ENCODE results near the gene ADAD2.

ADAD2 gene

DNA sequence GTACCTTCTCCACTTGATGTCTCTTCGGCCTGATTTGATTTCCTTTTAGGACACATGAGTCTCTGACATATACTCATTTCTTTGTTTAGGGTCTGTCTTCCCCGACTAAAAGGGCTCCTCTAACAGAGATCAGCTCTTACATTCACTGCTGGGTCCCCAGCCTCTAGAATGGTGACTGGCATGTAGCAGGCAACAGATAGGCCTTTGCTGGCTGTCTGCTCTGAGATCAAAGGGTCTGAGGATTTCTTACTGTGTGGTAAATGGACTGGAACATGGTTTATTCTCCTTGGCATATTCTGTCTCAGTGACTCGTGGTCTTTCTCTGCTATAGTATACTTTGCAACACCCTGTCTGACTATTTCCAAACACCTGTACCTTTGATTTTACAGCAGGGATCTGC, 29.2 kb upstream of the ADAD2 start:
- CTCF ChIA-PET = interaction anchor here (1.2 kb wide), 1 partner anchor 12 kb away, joined by 3 read pairs; no protein-coding TSS in a partner anchor
- 63% methylated on average over 3 of the region's 3 CpGs for WGBS (ENCODE audit: insufficient coverage)

DNA sequence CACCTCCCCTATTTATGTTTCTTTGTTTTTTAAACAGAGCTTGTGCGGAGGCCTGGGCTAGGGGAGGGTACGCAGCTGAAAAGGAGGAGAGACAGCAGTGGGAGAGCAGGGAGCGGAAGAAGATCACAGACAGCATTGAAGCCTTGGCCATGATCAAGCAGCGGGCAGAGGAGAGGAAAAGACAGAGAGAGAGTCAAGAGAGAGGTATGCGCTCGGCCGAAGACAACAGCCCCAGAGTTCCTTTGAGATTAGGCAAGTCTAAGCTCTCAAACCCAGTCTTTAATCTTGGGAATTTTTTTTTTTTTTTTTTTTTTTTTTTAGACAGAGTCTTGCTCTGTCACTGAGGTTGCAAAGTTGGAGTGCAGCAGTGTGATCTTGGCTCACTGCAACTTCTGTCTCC, 25.2 kb upstream of the ADAD2 start:
- CTCF ChIA-PET = interaction anchor here (1.1 kb wide), 1 partner anchor 209 kb away, joined by 3 read pairs; no protein-coding TSS in a partner anchor

More for the DNA sequence above, 29.2 kb upstream of the ADAD2 start:
- no peaks in the 10 kb centered on the region for H3K4me1 ChIP-seq (ENCODE audit: control extremely low read depth in 1 of 4, control insufficient read depth in 4 of 4, insufficient read depth in 4 of 4, low read length in 3 of 4)
- H3K27me3 ChIP-seq (replicated peaks in 2 of 5; ENCODE audit: control insufficient read depth in 4 of 5, insufficient read depth in 5 of 5, low read length in 4 of 5) = peaks cover 4 to 67% (median 19%) of the 10 kb centered on the region in 5 experiments
- DNase-seq = no peak
- no peaks in the 10 kb centered on the region for H3K36me3 ChIP-seq (ENCODE audit: control insufficient read depth in 4 of 4, insufficient read depth in 4 of 4, low read length in 3 of 4)
- no peak overlapping the region for H3K27ac ChIP-seq (ENCODE audit: insufficient read depth in 1 of 2, low read depth in 1 of 2, low read length in 2 of 2, poor library complexity in 1 of 2, severe bottlenecking in 2 of 2)
- H3K9me3 ChIP-seq (ENCODE audit: control extremely low read depth in 1 of 5, control insufficient read depth in 4 of 5, insufficient read depth in 2 of 5, low read depth in 1 of 5, low read length in 4 of 5) = no peaks in the 10 kb centered on the region
- POLR2A ChIA-PET = interaction anchor here (0.8 kb wide), 1 partner anchor 10 kb away, joined by 3 read pairs; no protein-coding TSS in a partner anchor
- H3K4me3 ChIP-seq (ENCODE audit: control insufficient read depth in 1 of 7, extremely low read depth in 1 of 7, insufficient read depth in 4 of 7, low read depth in 2 of 7, low read length in 6 of 7) = no peak overlapping the region

DNA sequence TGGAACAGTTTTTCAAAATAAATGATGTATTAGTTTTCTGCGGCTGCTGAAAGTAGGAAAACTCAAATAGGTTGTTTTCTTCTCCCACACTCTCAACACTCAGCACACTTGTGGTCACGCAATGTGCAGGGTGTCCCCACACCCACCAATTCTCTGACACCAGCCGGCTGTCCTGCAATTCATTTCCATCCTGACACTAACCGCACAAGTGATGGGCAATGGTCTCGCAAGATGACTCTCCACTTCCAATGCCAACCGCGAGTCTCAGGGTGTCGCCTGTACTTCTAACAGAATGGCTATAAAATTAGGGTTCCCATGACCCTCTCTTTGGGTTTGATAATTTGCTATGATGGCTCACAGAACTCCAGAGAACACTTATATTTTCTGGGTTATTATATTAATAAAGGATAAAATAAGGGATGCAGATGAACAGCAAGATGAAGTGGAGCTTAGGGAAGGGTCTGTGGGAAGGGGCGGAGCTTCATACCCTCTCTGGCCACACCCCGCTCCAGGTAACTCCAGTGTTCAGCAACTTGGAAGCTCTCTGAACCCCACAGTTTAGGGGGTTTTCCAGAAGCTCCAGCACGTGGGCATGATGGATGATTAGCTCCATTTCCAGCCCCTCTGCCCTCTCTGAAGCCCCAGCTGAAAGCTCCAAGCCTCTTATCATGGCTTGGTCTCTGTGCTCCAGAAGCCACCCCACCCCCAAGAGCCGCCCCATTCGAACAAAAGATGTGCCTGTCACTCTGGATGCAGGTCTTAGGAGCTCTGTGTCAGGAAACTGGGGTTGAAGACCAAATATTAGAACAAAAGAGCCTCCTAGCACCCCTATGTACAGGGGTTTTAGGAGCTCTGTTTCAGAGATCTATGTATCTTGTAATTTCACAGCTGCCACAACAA, 23.9 kb upstream of the ADAD2 start:
- ChIA-PET CTCF (interaction anchor here (1.1 to 1.3 kb wide), 3 partner anchors 11 to 211 kb away, joined by 3 to 6 read pairs (median 3); no protein-coding TSS in a partner anchor), POLR2A (no interaction called here)
- Histone ChIP-seq H3K4me3 (ENCODE audit: control insufficient read depth in 1 of 7, extremely low read depth in 1 of 7, insufficient read depth in 4 of 7, low read depth in 2 of 7, low read length in 6 of 7) (no peak overlapping the region), H3K27me3 (replicated peaks in 2 of 5; ENCODE audit: control insufficient read depth in 4 of 5, insufficient read depth in 5 of 5, low read length in 4 of 5) (peaks cover 4 to 41% (median 13%) of the 10 kb centered on the region in 5 experiments), H3K9me3 (ENCODE audit: control extremely low read depth in 1 of 5, control insufficient read depth in 4 of 5, insufficient read depth in 2 of 5, low read depth in 1 of 5, low read length in 4 of 5) (no peaks in the 10 kb centered on the region), H3K27ac (ENCODE audit: insufficient read depth in 1 of 2, low read depth in 1 of 2, low read length in 2 of 2, poor library complexity in 1 of 2, severe bottlenecking in 2 of 2) (no peak overlapping the region), H3K36me3 (ENCODE audit: control insufficient read depth in 4 of 4, insufficient read depth in 4 of 4, low read length in 3 of 4) (no peaks in the 10 kb centered on the region), H3K4me1 (ENCODE audit: control extremely low read depth in 1 of 4, control insufficient read depth in 4 of 4, insufficient read depth in 4 of 4, low read length in 3 of 4) (no peaks in the 10 kb centered on the region)
- WGBS (ENCODE audit: insufficient coverage) = 88% methylated on average over 12 of the region's 13 CpGs
- no peak for DNase-seq

More for the DNA sequence above, 25.2 kb upstream of the ADAD2 start:
- WGBS (ENCODE audit: insufficient coverage) = 89% methylated on average over 3 of the region's 7 CpGs
- Histone ChIP-seq H3K36me3 (ENCODE audit: control insufficient read depth in 4 of 4, insufficient read depth in 4 of 4, low read length in 3 of 4) (no peaks in the 10 kb centered on the region), H3K27ac (ENCODE audit: insufficient read depth in 1 of 2, low read depth in 1 of 2, low read length in 2 of 2, poor library complexity in 1 of 2, severe bottlenecking in 2 of 2) (no peak overlapping the region), H3K9me3 (ENCODE audit: control extremely low read depth in 1 of 5, control insufficient read depth in 4 of 5, insufficient read depth in 2 of 5, low read depth in 1 of 5, low read length in 4 of 5) (no peaks in the 10 kb centered on the region), H3K4me3 (ENCODE audit: control insufficient read depth in 1 of 7, extremely low read depth in 1 of 7, insufficient read depth in 4 of 7, low read depth in 2 of 7, low read length in 6 of 7) (no peak overlapping the region), H3K4me1 (ENCODE audit: control extremely low read depth in 1 of 4, control insufficient read depth in 4 of 4, insufficient read depth in 4 of 4, low read length in 3 of 4) (no peaks in the 10 kb centered on the region), H3K27me3 (replicated peaks in 2 of 5; ENCODE audit: control insufficient read depth in 4 of 5, insufficient read depth in 5 of 5, low read length in 4 of 5) (peaks cover 4 to 49% (median 13%) of the 10 kb centered on the region in 5 experiments)
- POLR2A ChIA-PET = interaction anchor here (0.6 kb wide), 1 partner anchor 13 kb away, joined by 3 read pairs; no protein-coding TSS in a partner anchor
- no peak for DNase-seq

DNA sequence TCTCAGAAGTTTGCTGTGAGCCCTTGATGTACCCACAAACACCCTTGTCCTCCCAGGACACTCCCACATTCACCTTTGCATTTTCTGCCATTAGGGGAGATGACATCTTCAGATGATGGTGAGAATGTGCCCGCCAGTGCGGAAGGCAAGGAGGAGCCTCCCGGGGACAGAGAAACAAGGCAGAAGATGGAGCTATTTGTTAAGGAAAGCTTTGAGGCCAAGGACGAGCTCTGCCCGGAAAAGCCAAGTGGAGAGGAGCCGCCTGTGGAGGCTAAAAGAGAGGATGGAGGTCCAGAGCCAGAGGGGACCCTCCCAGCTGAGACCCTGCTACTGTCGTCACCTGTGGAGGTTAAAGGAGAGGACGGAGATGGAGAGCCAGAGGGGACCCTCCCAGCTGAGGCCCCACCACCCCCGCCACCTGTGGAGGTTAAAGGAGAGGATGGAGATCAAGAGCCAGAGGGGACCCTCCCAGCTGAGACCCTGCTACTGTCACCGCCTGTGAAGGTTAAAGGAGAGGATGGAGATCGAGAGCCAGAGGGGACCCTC, 21.1 kb upstream of the ADAD2 start:
- Histone ChIP-seq H3K27me3 (replicated peaks in 2 of 5; ENCODE audit: control insufficient read depth in 4 of 5, insufficient read depth in 5 of 5, low read length in 4 of 5) (peaks cover 0 to 43% (median 12%) of the 10 kb centered on the region in 5 experiments), H3K27ac (ENCODE audit: insufficient read depth in 1 of 2, low read depth in 1 of 2, low read length in 2 of 2, poor library complexity in 1 of 2, severe bottlenecking in 2 of 2) (no peak overlapping the region), H3K4me1 (ENCODE audit: control extremely low read depth in 1 of 4, control insufficient read depth in 4 of 4, insufficient read depth in 4 of 4, low read length in 3 of 4) (no peaks in the 10 kb centered on the region), H3K36me3 (ENCODE audit: control insufficient read depth in 4 of 4, insufficient read depth in 4 of 4, low read length in 3 of 4) (no peaks in the 10 kb centered on the region), H3K4me3 (ENCODE audit: control insufficient read depth in 1 of 7, extremely low read depth in 1 of 7, insufficient read depth in 4 of 7, low read depth in 2 of 7, low read length in 6 of 7) (no peak overlapping the region), H3K9me3 (ENCODE audit: control extremely low read depth in 1 of 5, control insufficient read depth in 4 of 5, insufficient read depth in 2 of 5, low read depth in 1 of 5, low read length in 4 of 5) (no peaks in the 10 kb centered on the region)
- POLR2A ChIA-PET = no interaction called here
- 93% methylated on average over 11 of the region's 11 CpGs for WGBS (ENCODE audit: insufficient coverage)
- CTCF ChIA-PET = interaction anchor here (1.7 kb wide), 1 partner anchor 17 kb away, joined by 7 read pairs; the partner anchor contains the start of gene TAF1C
- DNase-seq = no peak

DNA sequence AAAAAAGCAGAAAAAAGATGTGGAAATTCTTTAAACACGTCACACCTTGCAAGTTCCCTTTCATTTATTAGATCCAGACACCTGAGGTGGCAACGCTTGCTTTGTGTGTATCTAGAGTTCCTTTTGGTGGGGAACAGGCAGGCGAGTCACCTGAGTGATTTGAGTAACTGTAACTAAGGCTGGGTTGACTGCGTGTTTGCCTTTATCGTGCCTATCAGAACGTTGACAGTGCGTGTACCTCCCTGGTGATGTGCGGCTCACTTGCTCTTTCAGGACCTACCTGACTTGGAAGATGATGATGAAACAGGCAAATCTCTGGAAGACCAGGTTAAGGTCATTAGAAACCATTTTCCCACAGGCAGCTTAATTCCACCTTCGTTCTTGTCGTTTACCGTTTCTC, 16.6 kb upstream of the ADAD2 start:
- Histone ChIP-seq H3K9me3 (ENCODE audit: control extremely low read depth in 1 of 5, control insufficient read depth in 4 of 5, insufficient read depth in 2 of 5, low read depth in 1 of 5, low read length in 4 of 5) (no peaks in the 10 kb centered on the region), H3K4me3 (ENCODE audit: control insufficient read depth in 1 of 7, extremely low read depth in 1 of 7, insufficient read depth in 4 of 7, low read depth in 2 of 7, low read length in 6 of 7) (no peak overlapping the region), H3K4me1 (ENCODE audit: control extremely low read depth in 1 of 4, control insufficient read depth in 4 of 4, insufficient read depth in 4 of 4, low read length in 3 of 4) (peaks cover 0 to 4% (median 1%) of the 10 kb centered on the region in 4 experiments), H3K27me3 (replicated peaks in 2 of 5; ENCODE audit: control insufficient read depth in 4 of 5, insufficient read depth in 5 of 5, low read length in 4 of 5) (peaks cover 0 to 27% (median 13%) of the 10 kb centered on the region in 5 experiments), H3K36me3 (ENCODE audit: control insufficient read depth in 4 of 4, insufficient read depth in 4 of 4, low read length in 3 of 4) (peaks cover 0 to 20% (median 12%) of the 10 kb centered on the region in 4 experiments), H3K27ac (ENCODE audit: insufficient read depth in 1 of 2, low read depth in 1 of 2, low read length in 2 of 2, poor library complexity in 1 of 2, severe bottlenecking in 2 of 2) (no peak overlapping the region)
- 87% methylated on average over 11 of the region's 11 CpGs for WGBS (ENCODE audit: insufficient coverage)
- ChIA-PET CTCF (interaction anchor here (0.9 to 1.5 kb wide), 3 partner anchors 87 to 108 kb away, joined by 3 read pairs; no protein-coding TSS in a partner anchor), POLR2A (no interaction called here)
- no peak for DNase-seq

DNA sequence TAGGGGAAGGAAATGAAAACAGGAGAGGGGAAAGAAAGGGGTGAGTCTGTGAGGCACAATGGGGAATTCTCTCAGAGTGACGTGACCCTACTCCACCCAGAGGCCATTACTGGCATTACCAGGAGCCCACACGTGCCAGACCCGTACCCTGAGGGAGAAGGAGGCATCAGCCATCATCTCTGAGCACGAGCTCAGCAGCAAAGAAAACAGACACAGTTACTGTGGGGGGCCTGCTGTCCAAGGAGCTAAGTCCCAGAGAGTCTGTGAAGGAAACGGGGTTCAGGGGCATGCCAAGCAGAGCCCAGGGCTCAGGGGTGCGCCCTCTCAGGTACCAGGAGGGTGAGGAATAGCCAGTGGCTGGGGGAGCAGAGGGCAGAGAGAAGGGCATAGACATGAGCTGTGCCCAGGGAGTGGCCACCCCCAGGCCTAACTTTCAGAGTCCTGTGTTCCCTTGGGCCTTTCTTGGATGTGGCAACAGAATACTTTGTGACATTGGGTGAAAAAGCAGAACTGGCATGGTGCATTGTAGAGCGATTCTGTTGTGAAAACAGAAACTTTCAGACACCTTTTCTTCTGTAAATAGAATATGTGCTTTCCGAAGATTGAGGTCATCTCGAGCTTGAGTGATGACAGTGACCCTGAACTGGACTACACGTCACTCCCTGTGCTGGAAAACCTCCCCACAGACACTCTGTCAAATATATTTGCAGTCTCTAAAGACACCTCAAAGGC, 15.4 kb upstream of the ADAD2 start:
- H3K27me3 ChIP-seq (replicated peaks in 2 of 5; ENCODE audit: control insufficient read depth in 4 of 5, insufficient read depth in 5 of 5, low read length in 4 of 5) = peaks cover 0 to 20% (median 10%) of the 10 kb centered on the region in 5 experiments
- H3K4me1 ChIP-seq (ENCODE audit: control extremely low read depth in 1 of 4, control insufficient read depth in 4 of 4, insufficient read depth in 4 of 4, low read length in 3 of 4) = peaks cover 0 to 4% (median 1%) of the 10 kb centered on the region in 4 experiments
- H3K4me3 ChIP-seq (ENCODE audit: control insufficient read depth in 1 of 7, extremely low read depth in 1 of 7, insufficient read depth in 4 of 7, low read depth in 2 of 7, low read length in 6 of 7) = no peak overlapping the region
- POLR2A ChIA-PET = no interaction called here
- no peaks in the 10 kb centered on the region for H3K9me3 ChIP-seq (ENCODE audit: control extremely low read depth in 1 of 5, control insufficient read depth in 4 of 5, insufficient read depth in 2 of 5, low read depth in 1 of 5, low read length in 4 of 5)
- CTCF ChIA-PET = interaction anchor here (1.3 to 2.0 kb wide), 6 partner anchors 9 to 109 kb away, joined by 3 to 6 read pairs (median 4); no protein-coding TSS in a partner anchor
- WGBS (ENCODE audit: insufficient coverage) = 37% methylated on average over 10 of the region's 10 CpGs
- peak; percentile 22 to 61 (median 58) for DNase-seq
- no peak overlapping the region for H3K27ac ChIP-seq (ENCODE audit: insufficient read depth in 1 of 2, low read depth in 1 of 2, low read length in 2 of 2, poor library complexity in 1 of 2, severe bottlenecking in 2 of 2)
- H3K36me3 ChIP-seq (ENCODE audit: control insufficient read depth in 4 of 4, insufficient read depth in 4 of 4, low read length in 3 of 4) = peaks cover 0 to 31% (median 20%) of the 10 kb centered on the region in 4 experiments
